Endothelial cell of umbilical vein (primary cell): ENCODE data around the gene ESYT2. TPM values are rescaled to one million over a fixed set of nuclear protein-coding genes. Genes with fewer than 3 reads are reported as not detected.
"Not testable (repeated sequence)": the region's sequence is repeated elsewhere in the genome, so short reads cannot be mapped to it uniquely, and the experiment has no call there.

Experiments used
- BruUV-seq: library from RNA; stranded (reverse); fragments of 400-500 nt; replicated peaks from 2 replicates; lab custom pipeline; 2021; lab: Mats Ljungman, UMichigan
- CTCF ChIA-PET: fragments of 300-600, 350-600 bp; sonication (Branson Sonifier 250); formaldehyde crosslinking; loops from one replicate; lab custom pipeline; 2021; ENCODE audit warnings: antibody characterized with exemption, inconsistent platforms; lab: Charles Lee
- POLR2A ChIA-PET: fragments of 300-600, 350-600 bp; sonication (Branson Sonifier 250); formaldehyde crosslinking; loops from one replicate; lab custom pipeline; 2021; ENCODE audit warnings: antibody characterized with exemption, inconsistent platforms; lab: Charles Lee
- DNase-seq: peaks from one replicate; pipeline ENCODE4 v3.0.0-alpha.2; 2011; ENCODE audit warnings: low read depth, low spot score
- FAIRE-seq: peaks from 2 replicates; lab custom pipeline; 2011; peaks lifted over from hg19 to GRCh38; lab: Jason Lieb, UNC
- H2AFZ ChIP-seq: 2 replicates; pipeline ENCODE4 v1.6.0; 2012; ENCODE audit warnings: low read depth, low read length, control low read depth, inconsistent platforms
- H3K27ac ChIP-seq: 2 replicates; pipeline ENCODE4 v1.5.1; 2011; ENCODE audit warnings: low read depth, mild to moderate bottlenecking, control low read depth, low read length, moderate library complexity; ENCODE audit not compliant: insufficient read depth
- H3K27me3 ChIP-seq, 2 experiments: 2 replicates each; pipeline versions ENCODE4 v1.6.0 to v1.6.1; 2011; ENCODE audit warnings: low read length in 2 of 2, mixed read lengths in 1 of 2; ENCODE audit not compliant: control insufficient read depth in 2 of 2, insufficient read depth in 2 of 2
- H3K36me3 ChIP-seq, 2 experiments: 2 replicates in 1 of 2; 3 replicates in 1 of 2; pipeline ENCODE4 v1.5.1; 2011; ENCODE audit warnings: low read length in 2 of 2, mild to moderate bottlenecking in 1 of 2, moderate library complexity in 1 of 2; ENCODE audit not compliant: control insufficient read depth in 2 of 2, insufficient read depth in 2 of 2; ENCODE audit errors: extremely low read depth in 1 of 2
- H3K4me1 ChIP-seq: 3 replicates; pipeline ENCODE4 v1.5.1; 2011; ENCODE audit warnings: mild to moderate bottlenecking, low read length; ENCODE audit not compliant: control insufficient read depth, insufficient read depth; ENCODE audit errors: extremely low read depth
- H3K4me2 ChIP-seq: 2 replicates; pipeline ENCODE4 v1.6.1; 2011; ENCODE audit warnings: low read length, control low read depth, mixed read lengths; ENCODE audit not compliant: insufficient read depth
- H3K4me3 ChIP-seq, 3 experiments: fragments of 200-600 bp in 1 of 3; sonication (generic), shearing (Covaris generic) in 1 of 3; replicated peaks in 1 of 3; 2 replicates each; pipeline ENCODE4 v1.5.1; 2011 to 2016; ENCODE audit warnings: control low read depth in 3 of 3, low read length in 3 of 3, mild to moderate bottlenecking in 2 of 3, inconsistent platforms in 1 of 3, low read depth in 1 of 3, moderate library complexity in 1 of 3; ENCODE audit not compliant: insufficient read depth in 1 of 3
- H3K79me2 ChIP-seq: 2 replicates; pipeline ENCODE4 v1.6.0; 2012; ENCODE audit warnings: low read length, inconsistent platforms; ENCODE audit not compliant: control insufficient read depth, insufficient read depth
- H3K9ac ChIP-seq: replicated peaks from 2 replicates; pipeline ENCODE3; 2011; ENCODE audit warnings: low read length, control low read depth; ENCODE audit not compliant: insufficient read depth; ENCODE audit errors: extremely low read depth
- H3K9me1 ChIP-seq: replicated peaks from 3 replicates; pipeline ENCODE4 v1.6.0; 2011; ENCODE audit warnings: mild to moderate bottlenecking, low read length; ENCODE audit not compliant: control insufficient read depth, insufficient read depth; ENCODE audit errors: extremely low read depth
- H3K9me3 ChIP-seq: replicated peaks from 2 replicates; pipeline ENCODE4 v1.5.1; 2012; ENCODE audit warnings: low read length, inconsistent platforms; ENCODE audit not compliant: control insufficient read depth, insufficient read depth
- H4K20me1 ChIP-seq: replicated peaks from 2 replicates; pipeline ENCODE3; 2011; ENCODE audit warnings: mild to moderate bottlenecking, low read length; ENCODE audit not compliant: control insufficient read depth, insufficient read depth; ENCODE audit errors: extremely low read depth
- EZH2 ChIP-seq: IDR thresholded peaks from 2 replicates; pipeline ENCODE4 v1.6.1; 2012; ENCODE audit warnings: borderline replicate concordance, low read depth, mild to moderate bottlenecking, moderate library complexity, low read length, inconsistent platforms; ENCODE audit not compliant: severe bottlenecking
- FOS ChIP-seq: IDR thresholded peaks from 2 replicates; pipeline ENCODE4 v1.6.1; 2011; ENCODE audit warnings: mild to moderate bottlenecking, low read length, moderate library complexity, borderline replicate concordance; ENCODE audit not compliant: insufficient read depth
- GATA2 ChIP-seq: IDR thresholded peaks from 2 replicates; pipeline ENCODE4 v1.7.0; 2011; ENCODE audit warnings: low read depth, mild to moderate bottlenecking, moderate library complexity, mixed read lengths, low read length; ENCODE audit not compliant: insufficient read length, insufficient read depth
- JUN ChIP-seq: IDR thresholded peaks from 2 replicates; pipeline ENCODE4 v1.6.1; 2011; ENCODE audit warnings: borderline replicate concordance, low read depth; ENCODE audit not compliant: insufficient read length, insufficient read depth
- MYC ChIP-seq: IDR thresholded peaks from one replicate; pipeline ENCODE4 v1.6.1; 2011; ENCODE audit warnings: mild to moderate bottlenecking, low read depth, low read length
- POLR2A ChIP-seq: IDR thresholded peaks from 2 replicates; pipeline ENCODE4 v1.6.1; 2012; ENCODE audit warnings: low read depth, mild to moderate bottlenecking, control low read depth, low read length
- POLR2AphosphoS5 ChIP-seq: IDR thresholded peaks from 2 replicates; pipeline ENCODE4 v1.6.1; 2012; ENCODE audit warnings: low read depth, mild to moderate bottlenecking, control low read depth, low read length, moderate library complexity; ENCODE audit not compliant: insufficient read depth
- dilution Hi-C: fragments of 300-500 bp; cut with MboI; formaldehyde crosslinking; loops from one replicate; pipeline ENCODE4 v1.15.0; 2019; ENCODE audit warnings: low sequenced_read_pairs; ENCODE audit not compliant: extremely low pct_ligation_motif_present
- intact Hi-C: fragments of 100-400 bp; cut with micrococcal nuclease; formaldehyde crosslinking; loops from one replicate; pipeline ENCODE4 v1.10.0; 2022
- polyA plus RNA-seq, 4 experiments: library from polyadenylated mRNA; depleted of rRNA in 3 of 4; stranded (reverse) in 3 of 4; unstranded in 1 of 4; fragments of >200 nt; gene quantifications; 2 replicates each; pipeline versions ENCODE4 v1.2.1 to v1.2.3, GENCODE V29; 2011 to 2012; ENCODE audit warnings: missing spikeins in 1 of 4
- total RNA-seq: library from RNA; stranded (reverse); gene quantifications from 2 replicates; pipeline ENCODE4 v1.2.3, GENCODE V29; 2021
- TF ChIP-seq, protein P1 (sequence below): IDR thresholded peaks from 2 replicates; pipeline ENCODE4 v1.6.1; 2011; ENCODE audit not compliant: insufficient read depth, insufficient read length
- TF ChIP-seq, protein P2 (sequence below), 2 donors: IDR thresholded peaks; 1 replicate in 1 of 2; 2 replicates in 1 of 2; pipeline ENCODE4 v1.5.1; 2011; ENCODE audit warnings: low read length in 2 of 2, mild to moderate bottlenecking in 2 of 2, moderate library complexity in 2 of 2, control low read depth in 1 of 2, inconsistent platforms in 1 of 2, low read depth in 1 of 2; ENCODE audit not compliant: insufficient read depth in 1 of 2; ENCODE audit errors: extremely low read depth in 1 of 2

Gene ESYT2
- total and polyA plus RNA-seq, 2 donors (not counting 3 experiments of a cell fraction or from before 2014, with no cell fraction given) = 18.8 to 46.6 TPM

DNA sequence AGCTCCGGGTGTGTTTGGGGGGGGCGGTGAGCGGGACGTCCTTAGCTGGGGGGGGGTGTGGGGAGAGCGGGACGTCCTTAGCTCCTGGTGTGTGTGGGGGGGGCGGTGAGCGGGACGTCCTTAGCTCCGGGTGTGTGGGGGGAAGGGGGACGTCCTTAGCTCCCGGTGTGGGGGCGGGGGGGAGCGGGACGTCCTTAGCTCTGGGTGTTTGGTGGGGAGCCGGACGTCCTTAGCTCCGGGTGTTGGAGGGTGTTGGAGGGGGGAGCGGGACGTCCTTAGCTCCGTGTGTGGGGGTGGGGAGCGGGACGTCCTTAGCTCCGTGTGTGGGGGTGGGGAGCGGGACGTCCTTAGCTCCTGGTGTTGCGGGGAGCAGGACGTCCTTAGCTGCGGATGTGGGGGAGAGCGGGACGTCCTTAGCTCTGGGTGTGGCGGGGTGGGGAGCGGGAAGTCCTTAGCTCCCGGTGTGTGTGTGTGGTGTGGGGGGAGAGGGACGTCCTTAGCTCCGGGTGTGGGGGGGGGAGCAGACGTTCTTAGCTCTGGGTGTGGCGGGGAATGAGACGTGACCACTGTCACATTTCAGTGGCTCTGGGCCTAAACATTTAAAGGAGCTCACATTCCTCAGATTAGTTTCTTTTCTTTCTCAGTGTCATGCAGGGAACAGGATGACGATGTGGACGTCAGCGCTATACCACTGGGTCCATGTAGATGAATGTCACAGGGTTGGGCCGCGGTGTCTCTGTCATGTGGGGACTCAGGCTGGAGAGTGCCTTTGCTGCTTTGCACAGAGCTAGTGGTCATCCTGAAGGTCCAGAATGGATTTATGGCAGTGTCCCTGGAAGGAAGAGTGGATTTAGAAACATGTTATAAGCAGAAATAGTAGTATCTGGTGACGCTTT is 34.5 kb upstream of the ESYT2 start:
- TF ChIP-seq FOS = no peak
- TF ChIP-seq, protein P1, sequence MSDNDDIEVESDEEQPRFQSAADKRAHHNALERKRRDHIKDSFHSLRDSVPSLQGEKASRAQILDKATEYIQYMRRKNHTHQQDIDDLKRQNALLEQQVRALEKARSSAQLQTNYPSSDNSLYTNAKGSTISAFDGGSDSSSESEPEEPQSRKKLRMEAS = no peak
- no peak for TF ChIP-seq EZH2
- TF ChIP-seq POLR2AphosphoS5 = no peak
- TF ChIP-seq POLR2A = no peak
- no peak for TF ChIP-seq JUN
- TF ChIP-seq, protein P2, sequence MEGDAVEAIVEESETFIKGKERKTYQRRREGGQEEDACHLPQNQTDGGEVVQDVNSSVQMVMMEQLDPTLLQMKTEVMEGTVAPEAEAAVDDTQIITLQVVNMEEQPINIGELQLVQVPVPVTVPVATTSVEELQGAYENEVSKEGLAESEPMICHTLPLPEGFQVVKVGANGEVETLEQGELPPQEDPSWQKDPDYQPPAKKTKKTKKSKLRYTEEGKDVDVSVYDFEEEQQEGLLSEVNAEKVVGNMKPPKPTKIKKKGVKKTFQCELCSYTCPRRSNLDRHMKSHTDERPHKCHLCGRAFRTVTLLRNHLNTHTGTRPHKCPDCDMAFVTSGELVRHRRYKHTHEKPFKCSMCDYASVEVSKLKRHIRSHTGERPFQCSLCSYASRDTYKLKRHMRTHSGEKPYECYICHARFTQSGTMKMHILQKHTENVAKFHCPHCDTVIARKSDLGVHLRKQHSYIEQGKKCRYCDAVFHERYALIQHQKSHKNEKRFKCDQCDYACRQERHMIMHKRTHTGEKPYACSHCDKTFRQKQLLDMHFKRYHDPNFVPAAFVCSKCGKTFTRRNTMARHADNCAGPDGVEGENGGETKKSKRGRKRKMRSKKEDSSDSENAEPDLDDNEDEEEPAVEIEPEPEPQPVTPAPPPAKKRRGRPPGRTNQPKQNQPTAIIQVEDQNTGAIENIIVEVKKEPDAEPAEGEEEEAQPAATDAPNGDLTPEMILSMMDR (IDR thresholded peaks at IDR 0.05; ENCODE audit: extremely low read depth in 1 of 2, insufficient read depth in 1 of 2, low read depth in 1 of 2, low read length in 2 of 2) = no peak
- TF ChIP-seq GATA2 = no peak
- TF ChIP-seq MYC = no peak
- TSS peak; percentile 15 for BruUV-seq
- FAIRE-seq = peak; percentile 33
- no peaks in the 10 kb centered on the region for H3K27me3 ChIP-seq
- POLR2A ChIA-PET = interaction anchor here (1.0 to 1.5 kb wide), 2 partner anchors 34 to 45 kb away, joined by 5 to 6 read pairs; no protein-coding TSS in a partner anchor
- dilution Hi-C loops = no loop called here
- H3K9me3 ChIP-seq = no peaks in the 10 kb centered on the region
- CTCF ChIA-PET = interaction anchor here (0.7 to 2.1 kb wide), 10 partner anchors 10 to 168 kb away, joined by 3 to 16 read pairs (median 6); partner anchors contain the start of gene ESYT2
- no peaks in the 10 kb centered on the region for H4K20me1 ChIP-seq
- peak overlapping the region; percentile 4 to 54 (median 33) for H3K4me3 ChIP-seq
- H3K9me1 ChIP-seq = no peaks in the 10 kb centered on the region
- peak overlapping the region; percentile 78 for H2AFZ ChIP-seq
- intact Hi-C loops = loop anchor here (2.0 kb wide), 2 partner anchors 123 to 159 kb away; partner anchors contain the start of gene NCAPG2
- H3K79me2 ChIP-seq = peaks cover 2% of the 10 kb centered on the region
- peak; percentile 41 for DNase-seq
- peaks cover 4% of the 10 kb centered on the region for H3K4me1 ChIP-seq
- H3K36me3 ChIP-seq = no peaks in the 10 kb centered on the region
- no peak overlapping the region for H3K27ac ChIP-seq
- peak overlapping the region; percentile 41 for H3K9ac ChIP-seq
- peak overlapping the region; percentile 71 for H3K4me2 ChIP-seq

DNA sequence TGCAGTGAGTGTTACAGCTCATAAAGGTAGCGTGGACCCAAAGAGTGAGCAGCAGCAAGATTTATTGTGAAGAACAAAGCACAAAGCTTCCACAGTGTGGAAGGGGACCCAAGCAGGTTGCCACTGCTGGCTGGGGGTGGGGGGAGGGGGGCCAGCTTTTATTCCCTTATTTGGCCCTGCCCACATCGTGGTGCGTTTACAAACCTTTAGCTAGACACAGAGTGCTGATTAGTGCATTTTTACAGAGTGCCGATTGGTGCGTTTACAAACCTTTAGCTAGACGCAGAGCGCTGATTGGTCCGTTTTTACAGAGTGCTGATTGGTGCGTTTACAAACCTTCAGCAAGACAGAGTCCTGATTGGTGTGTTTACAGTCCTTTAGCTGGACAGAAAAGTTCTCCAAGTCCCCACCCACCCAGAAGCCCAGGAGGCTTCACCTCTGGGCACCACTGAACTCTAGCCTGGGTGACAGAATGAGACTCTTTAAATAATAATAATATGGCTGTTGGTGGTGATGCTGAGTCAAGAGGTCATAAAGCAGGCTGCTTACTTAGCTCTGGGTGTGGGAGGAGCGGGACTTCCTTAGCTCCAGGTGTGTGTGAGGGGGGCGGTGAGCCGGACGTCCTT is 33.8 kb upstream of the ESYT2 start:
- H3K9me3 ChIP-seq, H3K4me2 ChIP-seq, H3K79me2 ChIP-seq, FAIRE-seq, dilution Hi-C loops, H3K9ac ChIP-seq, H3K27me3 ChIP-seq, H3K27ac ChIP-seq, H4K20me1 ChIP-seq, H3K9me1 ChIP-seq, BruUV-seq, H3K4me1 ChIP-seq, H3K36me3 ChIP-seq: not testable (repeated sequence)
- peak overlapping the region; percentile 58 for H2AFZ ChIP-seq
- peak; percentile 40 for DNase-seq
- intact Hi-C loops = loop anchor here (1.0 kb wide), 1 partner anchor 128 kb away; no protein-coding TSS in a partner anchor
- POLR2A ChIA-PET = interaction anchor here (1.0 to 1.5 kb wide), 2 partner anchors 33 to 44 kb away, joined by 5 to 6 read pairs; no protein-coding TSS in a partner anchor
- CTCF ChIA-PET = interaction anchor here (0.7 to 2.1 kb wide), 9 partner anchors 26 to 167 kb away, joined by 3 to 16 read pairs (median 6); partner anchors contain the start of gene ESYT2
- H3K4me3 ChIP-seq = peak overlapping the region in 1 of 3 experiments; percentile 54
